Measurements from ENCODE around the gene EXOC5. TPM values are rescaled to one million over a fixed set of nuclear protein-coding genes. Genes with fewer than 3 reads are reported as not detected.
"Not testable (repeated sequence)": the region's sequence is repeated elsewhere in the genome, so short reads cannot be mapped to it uniquely, and the experiment has no call there.

The EXOC5 gene
- total RNA-seq, 1 donor from 2014 or later = 65.8 TPM

DNA sequence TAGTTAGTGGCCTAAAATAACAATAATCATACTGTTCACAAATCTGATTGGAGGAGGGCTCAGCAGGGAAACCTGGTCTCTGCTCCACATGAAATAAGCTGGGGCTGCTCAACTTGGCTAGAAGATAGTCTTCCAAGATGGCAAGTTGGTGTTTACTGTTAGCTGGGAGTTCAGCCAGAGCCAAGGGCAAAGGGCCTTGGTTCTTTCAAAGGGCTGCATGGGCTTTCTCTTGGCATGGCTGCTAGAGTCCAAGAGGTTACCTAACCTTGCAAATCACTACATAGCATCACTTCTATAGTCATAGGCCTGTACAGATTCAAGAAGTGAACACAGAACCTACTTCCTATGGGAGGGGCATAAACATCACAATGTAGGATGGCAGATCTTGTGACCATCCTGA, 7.1 kb downstream of the EXOC5 start:
- intact Hi-C loops (cut with micrococcal nuclease) = no loop called here

DNA sequence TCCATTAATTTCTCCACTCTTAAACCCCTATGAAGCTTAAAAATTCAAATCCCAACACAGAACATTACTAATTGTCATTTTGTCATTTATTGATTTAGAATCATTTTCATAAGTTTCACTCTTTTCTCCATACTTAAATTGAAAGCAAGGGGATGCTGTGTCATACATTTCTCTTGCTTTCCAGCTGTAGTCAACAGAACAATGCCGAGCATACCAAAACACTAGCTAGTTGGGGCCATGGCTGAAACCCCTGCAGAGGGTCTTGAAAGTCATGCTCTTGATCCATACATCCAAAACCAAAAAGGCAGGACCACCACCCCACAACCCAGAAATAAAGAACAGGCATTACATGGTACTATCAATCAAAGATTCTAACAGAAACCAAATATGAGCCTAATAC, 9.0 kb downstream of the EXOC5 start:
- intact Hi-C loops (cut with micrococcal nuclease) = no loop called here

DNA sequence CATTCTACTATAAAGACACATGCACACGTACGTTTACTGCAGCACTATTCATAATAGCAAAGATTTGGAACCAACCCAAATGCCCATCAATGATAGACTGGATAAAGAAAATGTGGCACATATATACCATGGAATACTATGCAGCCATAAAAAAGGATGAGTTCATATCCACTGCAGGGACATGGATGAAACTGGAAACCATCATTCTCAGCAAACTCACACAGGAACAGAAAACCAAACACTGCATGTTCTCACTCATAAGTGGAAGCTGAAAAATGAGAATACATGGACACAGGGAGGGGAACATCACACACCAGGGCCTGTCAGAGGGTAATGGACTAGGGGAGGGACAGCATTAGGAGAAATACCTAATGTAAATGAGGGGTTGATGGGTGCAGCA, 10.5 kb downstream of the EXOC5 start:
- intact Hi-C loops (cut with micrococcal nuclease) = not testable (repeated sequence)

DNA sequence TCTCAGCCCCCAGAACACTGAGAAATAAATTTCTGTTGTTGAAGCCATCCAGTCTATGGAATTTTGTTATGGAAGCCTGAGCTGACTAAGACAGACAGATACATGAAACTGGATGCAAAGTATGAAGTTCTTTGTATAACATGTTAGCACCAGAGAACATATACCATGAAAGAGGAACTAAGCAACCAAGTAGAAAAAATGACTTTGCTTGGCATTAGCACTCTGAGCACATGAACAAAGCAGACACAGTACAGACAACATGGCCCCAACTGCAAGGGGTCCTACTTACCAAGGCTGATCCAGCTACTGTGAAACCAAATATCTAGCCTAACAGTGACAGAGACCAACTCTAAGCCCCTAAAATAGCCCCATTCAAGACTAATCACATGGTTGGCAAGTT, 13.8 kb downstream of the EXOC5 start:
- intact Hi-C loops (cut with micrococcal nuclease) = no loop called here

DNA sequence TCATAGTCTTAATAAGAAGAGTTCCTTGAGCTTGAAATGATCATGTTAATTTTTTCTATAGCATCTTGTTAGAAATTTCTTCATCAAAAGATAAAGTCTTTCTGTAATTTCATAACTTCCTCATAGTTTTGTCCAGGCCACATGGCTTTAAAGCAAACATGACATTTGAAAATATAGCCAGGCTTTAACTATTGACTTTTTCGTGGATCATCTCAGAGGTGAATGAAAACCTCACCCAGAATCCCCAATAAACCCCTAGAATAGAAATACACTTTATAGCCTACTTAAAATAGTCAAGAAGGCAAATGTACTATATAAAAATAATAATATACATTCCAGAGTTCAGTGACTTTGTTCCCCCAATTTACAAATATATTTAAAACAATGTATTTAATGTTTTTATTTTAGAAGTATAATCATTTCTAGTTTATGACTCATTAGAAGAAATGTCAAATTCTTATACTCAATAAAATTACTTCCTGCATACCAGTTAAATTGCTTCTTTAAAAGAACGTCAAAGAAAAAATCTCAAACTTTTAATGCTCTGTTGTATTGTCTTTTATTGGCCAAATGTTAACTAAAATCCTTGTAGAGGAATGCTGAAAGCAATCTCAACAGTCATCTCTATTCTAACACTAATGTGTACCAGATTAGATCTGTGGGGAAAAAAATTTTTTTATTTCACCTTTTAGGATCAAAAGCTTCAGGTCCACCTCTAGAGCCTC, 21.6 kb downstream of the EXOC5 start:
- intact Hi-C loops (cut with micrococcal nuclease) = no loop called here

DNA sequence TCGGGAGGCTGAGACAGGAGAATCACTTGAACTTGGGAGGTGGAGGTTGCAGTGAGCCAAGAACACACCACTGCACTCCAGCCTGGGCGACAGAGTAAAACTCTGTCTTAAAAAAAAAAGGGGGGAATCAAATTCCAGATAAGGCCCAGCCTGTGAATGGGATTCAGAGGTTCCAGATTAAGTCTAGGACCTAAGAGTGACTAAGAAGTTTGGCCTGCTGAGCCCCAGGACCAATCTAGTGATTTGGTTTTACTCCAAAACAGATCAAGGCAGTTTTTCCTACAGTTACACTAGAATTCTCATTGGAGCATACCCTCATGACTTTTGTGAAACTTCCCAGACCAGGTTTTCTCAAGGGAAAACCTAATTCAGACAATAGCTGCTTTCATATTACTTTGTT, 22.8 kb downstream of the EXOC5 start:
- intact Hi-C loops (cut with micrococcal nuclease) = no loop called here

DNA sequence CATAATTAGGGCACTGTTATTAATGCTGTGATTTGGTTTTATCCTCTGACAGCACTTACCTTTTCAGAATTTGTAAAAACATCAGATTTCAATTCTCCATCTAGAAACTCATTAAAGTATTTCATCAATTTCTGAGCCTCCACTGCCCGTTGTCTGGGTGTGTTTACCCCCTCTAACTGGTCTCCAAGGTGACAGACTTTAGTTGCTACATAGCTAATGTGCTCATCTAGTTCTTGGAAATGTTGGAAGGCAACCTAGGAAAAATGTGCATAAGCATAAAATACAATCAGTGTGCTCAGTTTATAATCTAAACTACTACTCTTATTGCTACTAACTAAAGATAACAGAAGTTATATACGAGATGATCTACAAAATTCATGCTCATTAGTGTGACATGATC, 24.6 kb downstream of the EXOC5 start:
- intact Hi-C loops (cut with micrococcal nuclease) = no loop called here

DNA sequence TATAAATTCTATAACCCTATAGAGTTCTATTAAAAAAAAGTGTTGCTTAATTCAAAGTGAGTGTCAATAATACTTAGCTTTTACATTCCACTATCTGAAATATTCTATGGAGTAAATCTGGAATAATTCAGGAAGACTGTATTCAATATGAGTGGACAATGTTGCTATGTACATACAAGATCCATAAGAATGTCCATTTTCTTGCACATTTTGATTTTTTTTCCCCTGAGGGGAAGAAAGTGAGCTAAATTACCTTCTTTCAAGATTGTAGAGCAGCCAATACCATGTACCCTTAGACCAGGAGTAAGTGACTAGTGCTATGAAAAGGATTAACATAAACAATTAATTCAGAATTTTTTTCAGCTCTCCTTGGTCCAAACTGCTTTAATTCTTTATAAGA, 25.4 kb downstream of the EXOC5 start:
- intact Hi-C loops (cut with micrococcal nuclease) = no loop called here

DNA sequence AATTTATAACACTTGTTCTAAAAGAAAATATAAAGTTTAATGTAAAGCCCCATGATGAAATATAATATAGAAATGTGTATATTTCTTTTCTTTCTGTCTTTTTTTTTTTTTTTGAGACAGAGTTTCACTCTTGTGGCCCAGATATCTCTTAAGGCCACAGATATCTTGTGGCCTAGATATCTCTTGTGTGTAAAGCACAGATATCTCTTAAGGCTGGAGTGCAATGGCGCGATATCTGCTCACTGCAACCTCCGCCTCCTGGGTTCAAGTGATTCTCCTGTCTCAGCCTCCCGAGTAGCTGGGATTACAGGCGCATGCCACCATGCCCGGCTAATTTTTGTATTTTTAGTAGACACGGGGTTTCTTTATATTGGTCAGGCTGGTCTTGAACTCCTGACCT, 28.6 kb downstream of the EXOC5 start:
- intact Hi-C loops (cut with micrococcal nuclease) = not testable (repeated sequence)

DNA sequence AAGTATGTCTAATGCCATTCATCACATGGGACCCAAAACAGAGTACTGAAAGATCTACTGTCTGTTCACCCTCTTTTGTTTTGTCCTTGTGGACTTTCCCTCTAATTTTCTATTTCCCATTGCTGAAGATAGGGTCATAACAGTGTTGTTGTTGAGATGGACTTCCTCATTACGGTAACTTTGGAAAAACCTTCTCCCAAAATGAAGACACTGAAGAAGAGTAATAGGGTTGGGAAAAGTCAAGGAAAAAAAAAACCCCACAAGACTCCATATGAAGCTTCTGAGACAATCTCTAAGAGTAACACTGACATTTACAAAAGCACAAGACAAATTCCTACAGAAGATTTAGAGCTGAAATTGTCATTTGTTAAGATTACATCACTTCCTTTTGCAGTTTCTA, 36.7 kb downstream of the EXOC5 start:
- intact Hi-C loops (cut with micrococcal nuclease) = no loop called here

DNA sequence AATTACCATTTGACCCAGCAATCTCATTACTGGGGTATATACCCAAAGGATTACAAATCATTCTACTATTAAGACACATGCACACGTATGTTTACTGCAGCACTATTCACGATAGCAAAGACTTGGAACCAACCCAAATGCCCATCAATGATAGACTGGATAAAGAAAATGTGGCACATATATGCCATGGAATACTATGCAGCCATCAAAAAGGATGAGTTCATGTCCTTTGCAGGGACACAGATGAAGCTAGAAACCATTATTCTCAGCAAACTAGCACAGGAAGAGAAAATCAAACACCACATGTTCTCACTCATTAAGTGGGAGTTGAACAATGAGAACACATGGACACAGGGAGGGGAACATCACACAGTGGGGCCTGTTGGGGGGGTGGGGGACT, 40.4 kb downstream of the EXOC5 start:
- intact Hi-C loops (cut with micrococcal nuclease) = not testable (repeated sequence)

DNA sequence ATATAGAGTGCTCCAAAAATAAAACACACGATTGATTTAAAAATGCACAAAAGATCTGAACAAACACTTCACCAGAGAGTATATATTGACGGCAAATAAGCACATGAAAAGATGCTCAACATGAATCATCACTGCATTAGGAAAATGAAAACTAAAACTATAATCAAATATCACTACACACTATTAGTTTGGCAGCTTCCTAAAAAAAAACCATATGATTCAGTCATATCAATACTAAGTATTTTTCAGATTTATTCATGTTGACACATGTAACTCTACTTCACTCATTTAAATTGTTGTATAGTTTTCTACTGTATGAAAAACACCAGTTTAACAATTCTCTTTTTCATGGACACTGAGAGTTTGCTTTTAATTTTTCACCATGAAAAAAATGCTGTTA, 41.6 kb downstream of the EXOC5 start:
- intact Hi-C loops (cut with micrococcal nuclease) = no loop called here

DNA sequence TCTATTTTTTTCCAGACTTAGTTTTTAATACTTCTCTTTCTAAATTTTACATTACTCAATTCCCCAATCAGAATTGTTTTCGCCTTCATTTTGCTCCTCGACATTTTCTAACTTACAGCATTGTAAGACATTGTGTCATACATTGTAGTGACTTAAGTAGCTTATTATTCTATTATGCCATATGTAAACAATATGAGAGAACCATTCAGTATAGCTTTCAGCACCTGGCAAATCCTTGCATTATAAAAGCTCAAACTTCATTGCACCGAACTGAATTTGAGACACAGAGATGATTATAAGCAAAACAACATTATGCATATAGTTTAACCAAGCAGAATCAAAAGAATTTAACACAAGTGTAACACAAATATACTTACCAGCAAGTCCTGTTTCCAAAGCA, 46.8 kb downstream of the EXOC5 start:
- intact Hi-C loops (cut with micrococcal nuclease) = no loop called here

DNA sequence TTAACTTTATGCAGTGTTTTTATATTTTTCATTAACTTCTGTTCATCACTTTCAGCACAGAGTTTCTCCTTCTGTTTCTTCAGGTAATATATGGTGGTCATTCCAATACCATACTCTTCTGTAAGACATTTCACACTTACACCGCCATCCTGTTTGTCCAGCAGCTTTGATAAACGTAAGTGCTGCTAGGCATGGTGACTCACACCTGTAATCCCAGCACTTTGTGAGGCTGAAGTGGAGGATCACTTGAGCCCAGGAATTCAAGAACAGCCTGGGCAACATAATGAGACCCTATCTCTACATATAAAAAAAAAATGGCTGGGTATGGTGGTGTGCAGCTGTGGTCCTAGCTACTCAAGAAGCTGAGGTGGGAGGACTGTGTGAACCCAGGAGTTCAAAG, 55.8 kb downstream of the EXOC5 start:
- intact Hi-C loops (cut with micrococcal nuclease) = no loop called here

DNA sequence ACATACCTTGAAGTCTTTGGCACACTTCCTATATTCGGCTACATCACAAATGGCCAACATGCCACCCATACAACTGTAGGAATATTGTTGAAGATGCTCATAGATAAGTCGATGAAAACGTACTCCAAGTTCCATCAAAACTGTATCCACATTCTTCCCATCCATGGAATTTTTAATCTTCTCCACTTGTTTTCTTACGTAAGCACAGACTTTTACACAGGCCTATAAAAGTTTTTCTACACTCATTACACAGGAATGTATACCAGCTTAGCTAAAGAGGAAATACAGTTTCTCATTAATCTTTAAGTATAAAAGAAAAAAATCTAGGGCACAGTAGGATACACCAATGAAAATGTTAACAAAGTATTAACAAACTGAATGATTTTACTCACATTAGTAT, 59.1 kb downstream of the EXOC5 start:
- intact Hi-C loops (cut with micrococcal nuclease) = no loop called here

DNA sequence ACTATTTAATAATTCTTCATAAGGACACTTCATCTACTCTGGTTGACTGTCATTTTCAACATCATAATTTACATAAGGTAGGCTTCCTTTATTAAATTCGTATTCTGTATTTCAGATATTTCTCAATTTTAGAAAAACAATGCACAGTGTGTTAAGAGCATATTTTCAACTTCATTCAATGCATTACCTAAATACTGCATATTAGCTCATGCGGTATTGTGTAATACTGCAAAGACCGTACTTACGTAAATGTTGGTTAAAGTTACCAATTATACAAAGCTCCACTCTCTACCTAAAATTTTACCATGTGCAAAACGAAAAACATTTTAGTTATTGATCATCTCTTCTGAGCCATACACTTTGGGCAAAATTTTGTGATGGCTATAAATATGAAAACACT, 62.8 kb downstream of the EXOC5 start:
- intact Hi-C loops (cut with micrococcal nuclease) = no loop called here

DNA sequence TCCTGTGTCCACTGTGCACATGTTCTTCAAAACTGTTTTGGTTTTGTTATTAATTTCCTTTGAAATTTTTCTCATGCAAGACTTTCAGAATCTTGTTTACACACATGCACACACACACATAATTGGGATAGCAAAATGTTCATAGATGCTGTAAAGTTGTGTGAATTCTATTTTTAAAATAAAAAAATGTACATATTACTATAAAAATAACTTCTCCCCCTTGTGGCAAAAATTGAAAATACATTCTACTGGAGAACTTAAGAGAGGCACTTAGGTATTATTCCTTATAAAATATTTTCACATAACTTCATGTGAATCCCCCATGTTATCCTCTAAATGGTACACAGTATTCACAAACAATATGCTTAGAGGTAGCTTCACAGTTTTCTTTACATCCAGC, 66.0 kb downstream of the EXOC5 start:
- intact Hi-C loops (cut with micrococcal nuclease) = loop anchor here (2.0 kb wide), 1 partner anchor 712 kb away; no protein-coding TSS in a partner anchor

DNA sequence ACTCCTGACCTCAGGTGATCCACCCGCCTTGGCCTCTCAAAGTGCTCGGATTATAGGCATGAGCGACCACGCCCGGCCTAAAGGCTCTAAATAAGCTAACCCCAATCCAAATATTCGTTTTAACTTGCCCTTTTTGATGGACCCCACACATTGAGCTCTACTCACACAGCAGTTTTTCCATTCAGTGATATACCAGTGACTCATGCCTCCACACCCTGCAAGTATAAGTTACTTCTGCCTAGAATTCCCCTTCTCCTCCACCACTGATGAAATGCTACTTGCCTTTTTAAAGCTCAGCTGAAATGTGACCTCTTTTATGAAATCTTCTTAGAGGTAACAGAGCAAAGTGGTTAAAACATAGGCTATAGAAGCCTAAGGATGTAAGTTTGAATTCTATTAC, 68.8 kb downstream of the EXOC5 start:
- intact Hi-C loops (cut with micrococcal nuclease) = no loop called here

DNA sequence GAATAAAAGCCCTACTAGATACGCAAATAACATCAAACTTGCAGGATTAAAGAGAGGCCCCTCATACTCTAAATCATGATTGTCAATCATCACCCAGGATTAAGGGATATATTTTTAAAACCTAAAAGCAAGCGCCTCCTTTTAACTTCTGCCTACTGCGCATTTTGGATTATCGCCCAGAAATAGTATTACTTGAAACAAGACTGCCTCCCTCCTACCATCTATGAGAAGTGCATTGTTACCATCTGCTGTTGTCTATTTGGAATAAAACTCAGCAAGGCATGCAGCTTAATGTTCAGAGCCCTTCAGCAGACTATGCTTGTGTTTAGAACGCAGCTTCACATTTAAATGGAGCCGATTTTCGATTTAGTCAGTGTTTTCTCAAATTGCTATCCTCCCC, 79.6 kb downstream of the EXOC5 start:
- intact Hi-C loops (cut with micrococcal nuclease) = no loop called here

DNA sequence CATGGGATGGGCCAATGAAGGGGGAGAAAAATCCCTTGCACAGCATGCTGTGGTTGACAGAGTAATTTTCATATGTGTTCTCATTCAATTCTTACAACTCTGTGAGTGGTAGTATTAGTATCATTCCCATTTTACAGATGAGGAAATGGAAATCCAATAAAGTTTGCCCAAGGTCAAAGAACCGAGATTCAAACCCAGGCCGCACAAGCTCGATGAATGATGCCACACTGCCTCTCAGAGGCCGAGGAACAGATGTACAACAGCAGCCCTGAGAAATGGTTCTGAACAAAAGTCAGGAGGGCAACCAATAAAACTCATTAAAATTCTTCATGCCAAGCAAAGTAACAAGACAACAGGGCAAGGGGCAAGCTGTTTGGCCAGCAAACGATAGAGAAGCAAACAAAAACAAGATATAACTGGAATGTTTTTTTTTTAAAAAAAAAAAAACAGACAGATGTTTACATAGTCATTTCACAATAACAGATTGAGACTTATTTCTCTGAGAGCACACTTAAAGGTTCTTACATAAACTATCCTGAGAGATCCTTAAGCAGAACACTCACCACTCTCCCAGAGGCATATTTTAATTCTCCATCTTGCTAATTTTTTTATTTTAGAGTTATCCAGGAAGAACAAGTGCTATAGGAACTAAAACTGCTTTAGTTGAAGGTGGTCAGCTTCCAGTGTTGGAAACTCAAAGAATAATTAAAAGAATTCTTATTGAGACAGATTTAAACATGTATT, 85.8 kb downstream of the EXOC5 start:
- intact Hi-C loops (cut with micrococcal nuclease) = no loop called here

DNA sequence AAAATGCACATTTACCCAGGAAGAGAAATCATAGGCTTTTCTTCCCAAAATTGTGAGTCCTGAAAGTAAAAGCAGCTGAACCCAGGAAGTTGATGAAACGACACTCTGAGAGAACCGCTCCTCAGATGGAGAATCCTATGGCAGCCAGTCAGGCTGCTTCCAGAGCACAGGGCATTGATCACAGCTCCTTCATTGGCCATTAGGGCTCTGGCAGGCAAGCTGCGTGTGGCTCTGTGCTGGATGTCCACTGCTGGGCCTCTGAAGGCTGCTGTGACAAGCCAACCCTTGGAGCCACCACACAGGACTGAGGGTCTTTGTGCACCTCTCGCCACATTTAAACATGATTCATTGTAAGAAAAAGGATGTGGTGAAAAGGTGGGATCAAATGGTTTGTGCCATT, 89.4 kb downstream of the EXOC5 start:
- intact Hi-C loops (cut with micrococcal nuclease) = no loop called here

DNA sequence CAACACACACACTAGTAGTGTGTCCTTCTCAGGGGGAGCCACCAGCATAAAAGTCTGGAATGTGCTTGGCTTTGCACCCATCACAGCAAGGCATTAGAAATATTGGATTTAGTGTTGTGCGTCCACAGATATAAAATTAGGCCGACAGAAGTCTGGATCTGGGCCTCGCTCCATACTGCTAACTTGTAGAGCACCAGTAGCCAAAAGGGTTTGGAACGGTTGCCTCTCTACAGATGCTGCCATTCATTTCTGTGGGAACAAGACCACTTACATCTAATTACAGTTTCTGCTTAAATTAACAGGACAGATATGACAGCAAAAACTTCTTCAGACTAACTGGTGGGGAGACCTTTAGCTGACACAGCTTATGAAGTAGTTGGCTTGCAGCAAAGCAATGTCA, 94.2 kb downstream of the EXOC5 start:
- intact Hi-C loops (cut with micrococcal nuclease) = no loop called here

DNA sequence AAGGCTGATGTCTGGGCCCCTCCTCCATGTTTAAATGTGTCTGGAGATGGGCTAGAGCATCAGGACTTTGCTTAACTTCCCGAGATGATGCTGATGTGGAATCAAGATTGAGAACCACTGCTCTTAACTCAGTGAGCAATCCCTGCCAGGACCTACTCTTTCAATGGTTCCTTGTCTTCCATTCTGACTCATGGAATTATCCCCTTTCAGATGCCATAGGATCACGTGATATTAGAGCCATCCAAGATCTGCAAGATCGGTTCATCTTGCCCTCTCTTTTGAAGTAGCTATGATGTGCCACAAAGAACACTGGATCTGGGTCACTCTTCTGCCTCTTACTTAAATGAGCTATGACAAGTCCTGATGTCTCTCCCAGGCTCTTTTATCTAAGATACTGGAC, 96.8 kb downstream of the EXOC5 start:
- intact Hi-C loops (cut with micrococcal nuclease) = no loop called here

Data from T-helper 2 cell treated with Interferon-gamma antibody and Interleukin-4, amounts not matched to agents 100 ng/mL and 5 ng/mL, for 36 hours (primary cell).